ENCODE measurements around the gene NFU1. TPM values are rescaled to one million over a fixed set of nuclear protein-coding genes. Genes with fewer than 3 reads are reported as not detected.
"Not testable (repeated sequence)": the region's sequence is repeated elsewhere in the genome, so short reads cannot be mapped to it uniquely, and the experiment has no call there.

The NFU1 gene
- total RNA-seq, 2 experiments from 2014 or later = 15.4 to 30.5 TPM

DNA sequence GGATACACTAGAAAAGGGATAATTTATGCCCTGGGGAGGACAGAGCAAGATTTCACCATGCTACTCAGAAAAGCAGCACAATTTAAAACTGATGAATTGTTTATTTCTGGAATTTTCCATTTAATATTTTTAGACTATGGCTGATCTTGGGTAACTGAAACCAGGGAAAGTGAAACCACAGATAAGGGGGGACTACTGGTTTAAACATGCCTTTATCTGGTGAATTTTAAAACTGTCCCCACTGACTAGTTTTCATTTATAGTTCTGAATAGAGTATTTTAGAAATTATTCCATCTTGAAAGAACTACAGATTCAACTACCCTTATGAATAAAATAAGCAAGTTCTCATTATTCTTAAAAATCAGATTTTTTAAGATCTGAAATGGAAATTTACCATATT lies 15.0 kb downstream of the NFU1 start:
- no peaks in the 10 kb centered on the region for H3K79me2 ChIP-seq (ENCODE audit: insufficient read depth, low read depth, low read length)
- H3K4me2 ChIP-seq (ENCODE audit: low read length) = no peak overlapping the region
- ChIA-PET POLR2A (no interaction called here), CTCF (ENCODE audit: unreplicated experiment) (no interaction called here)
- no peak overlapping the region for H3K4me3 ChIP-seq (ENCODE audit: low read depth, low read length, poor library complexity, severe bottlenecking)
- H3K9me2 ChIP-seq (ENCODE audit: insufficient read depth, low read length) = no peaks in the 10 kb centered on the region
- peaks cover 19% of the 10 kb centered on the region for H3K36me3 ChIP-seq (ENCODE audit: insufficient read depth, low read length)
- DNase-seq (ENCODE audit: low spot score) = no peak
- BruUV-seq (replicated peaks) = no TSS peak
- H3K4me1 ChIP-seq (ENCODE audit: insufficient read depth, low read length, poor library complexity, severe bottlenecking) = no peaks in the 10 kb centered on the region
- H2AFZ ChIP-seq (ENCODE audit: low read length) = no peak overlapping the region
- H3K9me3 ChIP-seq (ENCODE audit: low read length) = no peaks in the 10 kb centered on the region
- TF ChIP-seq, protein P1, sequence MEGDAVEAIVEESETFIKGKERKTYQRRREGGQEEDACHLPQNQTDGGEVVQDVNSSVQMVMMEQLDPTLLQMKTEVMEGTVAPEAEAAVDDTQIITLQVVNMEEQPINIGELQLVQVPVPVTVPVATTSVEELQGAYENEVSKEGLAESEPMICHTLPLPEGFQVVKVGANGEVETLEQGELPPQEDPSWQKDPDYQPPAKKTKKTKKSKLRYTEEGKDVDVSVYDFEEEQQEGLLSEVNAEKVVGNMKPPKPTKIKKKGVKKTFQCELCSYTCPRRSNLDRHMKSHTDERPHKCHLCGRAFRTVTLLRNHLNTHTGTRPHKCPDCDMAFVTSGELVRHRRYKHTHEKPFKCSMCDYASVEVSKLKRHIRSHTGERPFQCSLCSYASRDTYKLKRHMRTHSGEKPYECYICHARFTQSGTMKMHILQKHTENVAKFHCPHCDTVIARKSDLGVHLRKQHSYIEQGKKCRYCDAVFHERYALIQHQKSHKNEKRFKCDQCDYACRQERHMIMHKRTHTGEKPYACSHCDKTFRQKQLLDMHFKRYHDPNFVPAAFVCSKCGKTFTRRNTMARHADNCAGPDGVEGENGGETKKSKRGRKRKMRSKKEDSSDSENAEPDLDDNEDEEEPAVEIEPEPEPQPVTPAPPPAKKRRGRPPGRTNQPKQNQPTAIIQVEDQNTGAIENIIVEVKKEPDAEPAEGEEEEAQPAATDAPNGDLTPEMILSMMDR (conservative IDR thresholded peaks at IDR 0.05; ENCODE audit: low read length) = no peak
- no peak for TF ChIP-seq EZH2phosphoT487 (IDR thresholded peaks at IDR 0.05; ENCODE audit: borderline replicate concordance, low read depth, low read length)
- intact Hi-C loops (cut with micrococcal nuclease; ENCODE audit: unreplicated experiment) = no loop called here
- no peak overlapping the region for H3K27ac ChIP-seq (ENCODE audit: low read depth, low read length, poor library complexity, severe bottlenecking)
- H4K20me1 ChIP-seq (ENCODE audit: insufficient read depth, low read length) = no peaks in the 10 kb centered on the region

DNA sequence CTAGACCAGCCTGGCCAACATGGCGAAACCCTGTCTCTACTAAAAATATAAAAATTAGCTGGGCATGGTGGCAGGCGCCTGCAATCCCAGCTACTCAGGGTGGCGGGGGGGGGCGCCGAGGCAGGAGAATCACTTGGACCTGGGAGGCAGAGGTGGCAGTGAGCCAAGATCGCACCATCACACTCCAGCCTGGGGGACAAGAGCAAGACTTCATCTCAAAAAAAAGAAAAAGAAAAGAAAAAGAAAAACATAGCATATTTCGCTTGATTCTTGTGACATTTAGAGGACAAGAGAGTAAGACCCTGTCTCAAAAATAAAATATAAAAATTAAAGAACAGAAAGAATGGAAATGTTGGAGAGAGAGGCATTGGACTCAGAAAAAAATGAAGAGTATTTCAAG lies 18.1 kb downstream of the NFU1 start:
- H3K4me2 ChIP-seq (ENCODE audit: low read length); H3K79me2 ChIP-seq (ENCODE audit: insufficient read depth, low read depth, low read length); H3K27ac ChIP-seq (ENCODE audit: low read depth, low read length, poor library complexity, severe bottlenecking); intact Hi-C loops (cut with micrococcal nuclease; ENCODE audit: unreplicated experiment); H3K4me1 ChIP-seq (ENCODE audit: insufficient read depth, low read length, poor library complexity, severe bottlenecking); H4K20me1 ChIP-seq (ENCODE audit: insufficient read depth, low read length); H2AFZ ChIP-seq (ENCODE audit: low read length); H3K4me3 ChIP-seq (ENCODE audit: low read depth, low read length, poor library complexity, severe bottlenecking); DNase-seq (ENCODE audit: low spot score); H3K9me3 ChIP-seq (ENCODE audit: low read length); H3K9me2 ChIP-seq (ENCODE audit: insufficient read depth, low read length); BruUV-seq (replicated peaks): not testable (repeated sequence)
- POLR2A ChIA-PET = interaction anchor here (2.0 kb wide), 1 partner anchor 16 kb away, joined by 9 read pairs; no protein-coding TSS in a partner anchor
- H3K36me3 ChIP-seq (ENCODE audit: insufficient read depth, low read length) = peaks cover 20% of the 10 kb centered on the region
- CTCF ChIA-PET (ENCODE audit: unreplicated experiment) = interaction anchor here (0.6 kb wide), 1 partner anchor 43 kb away, joined by 3 read pairs; no protein-coding TSS in a partner anchor

DNA sequence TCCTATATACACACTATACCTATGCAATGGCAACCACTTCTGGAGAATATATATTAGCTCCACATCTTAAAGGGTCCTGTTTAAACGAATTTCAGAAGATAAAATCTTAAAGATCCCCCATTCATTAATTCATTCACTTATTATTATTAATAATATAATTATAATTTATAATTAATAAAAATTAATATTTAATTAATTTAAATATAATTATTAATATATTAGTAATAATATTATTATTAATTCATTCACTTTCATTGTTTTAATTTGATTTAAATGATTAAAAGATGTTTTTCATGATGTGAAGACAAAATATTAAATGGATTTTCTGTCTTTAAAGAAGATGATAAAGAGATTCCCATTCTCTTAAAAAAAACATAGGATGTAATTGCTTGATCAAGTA lies 21.1 kb downstream of the NFU1 start:
- no peaks in the 10 kb centered on the region for H3K9me2 ChIP-seq (ENCODE audit: insufficient read depth, low read length)
- peaks cover 22% of the 10 kb centered on the region for H3K36me3 ChIP-seq (ENCODE audit: insufficient read depth, low read length)
- H3K4me3 ChIP-seq (ENCODE audit: low read depth, low read length, poor library complexity, severe bottlenecking) = no peak overlapping the region
- H2AFZ ChIP-seq (ENCODE audit: low read length) = no peak overlapping the region
- H3K4me2 ChIP-seq (ENCODE audit: low read length) = no peak overlapping the region
- no peak overlapping the region for H3K27ac ChIP-seq (ENCODE audit: low read depth, low read length, poor library complexity, severe bottlenecking)
- no peak for DNase-seq (ENCODE audit: low spot score)
- ChIA-PET CTCF (ENCODE audit: unreplicated experiment) (no interaction called here), POLR2A (interaction anchor here (1.0 to 1.6 kb wide), 2 partner anchors 20 to 254 kb away, joined by 3 to 5 read pairs; no protein-coding TSS in a partner anchor)
- H3K4me1 ChIP-seq (ENCODE audit: insufficient read depth, low read length, poor library complexity, severe bottlenecking) = no peaks in the 10 kb centered on the region
- H3K9me3 ChIP-seq (ENCODE audit: low read length) = no peaks in the 10 kb centered on the region
- BruUV-seq (replicated peaks) = no TSS peak
- intact Hi-C loops (cut with micrococcal nuclease; ENCODE audit: unreplicated experiment) = no loop called here
- TF ChIP-seq, protein P1 (conservative IDR thresholded peaks at IDR 0.05; ENCODE audit: low read length) = no peak
- no peak for TF ChIP-seq EZH2phosphoT487 (IDR thresholded peaks at IDR 0.05; ENCODE audit: borderline replicate concordance, low read depth, low read length)
- no peaks in the 10 kb centered on the region for H3K79me2 ChIP-seq (ENCODE audit: insufficient read depth, low read depth, low read length)
- H4K20me1 ChIP-seq (ENCODE audit: insufficient read depth, low read length) = no peaks in the 10 kb centered on the region

Data from OCI-LY7 (cell line).